Non-pigmented ciliary epithelial cell (primary cell): ENCODE results near the gene TMTC1.
A peak's percentile ranks its signal among the peaks of the same experiment; 100 is the strongest.
"Not testable (repeated sequence)": the region's sequence is repeated elsewhere in the genome, so short reads cannot be mapped to it uniquely, and the experiment has no call there.

Experiments
- DNase-seq: peaks from one replicate; pipeline ENCODE4 v3.0.0-alpha.2; 2010; ENCODE audit warnings: low read depth

TMTC1 gene

GRCh38 chr12:29783773-29784666, at the start of gene TMTC1:
Gene TMTC1 (minus strand): TSS chr12:29783942. CDS start chr12:29783751, 191 bp downstream.
- no peak for DNase-seq

GRCh38 chr12:29831173-29831572, 47.4 kb upstream of the TMTC1 start:
- DNase-seq = no peak

GRCh38 chr12:29830391-29830790, 46.6 kb upstream of the TMTC1 start:
- no peak for DNase-seq

GRCh38 chr12:29818916-29819623, 35.3 kb upstream of the TMTC1 start:
- DNase-seq = no peak

GRCh38 chr12:29816874-29817725, 33.4 kb upstream of the TMTC1 start:
- DNase-seq = no peak

- not testable (repeated sequence) for DNase-seq
Measured at GRCh38 chr12:29809616-29810361, 26.0 kb upstream of the TMTC1 start.

- no peak for DNase-seq
Measured at GRCh38 chr12:29807129-29807528, 23.4 kb upstream of the TMTC1 start.

GRCh38 chr12:29804019-29804418, 20.3 kb upstream of the TMTC1 start:
- DNase-seq = no peak

- DNase-seq = no peak
Measured at GRCh38 chr12:29799591-29799990, 15.8 kb upstream of the TMTC1 start.

GRCh38 chr12:29797565-29798355, 14.0 kb upstream of the TMTC1 start:
- no peak for DNase-seq

- peak; percentile 78 for DNase-seq
Measured at GRCh38 chr12:29796823-29797263, 13.1 kb upstream of the TMTC1 start.

- no peak for DNase-seq
Measured at GRCh38 chr12:29795715-29796114, 12.0 kb upstream of the TMTC1 start.

GRCh38 chr12:29794862-29795261, 11.1 kb upstream of the TMTC1 start:
- DNase-seq = no peak

- DNase-seq = no peak
Measured at GRCh38 chr12:29792853-29793252, 9.1 kb upstream of the TMTC1 start.

- no peak for DNase-seq
Measured at GRCh38 chr12:29792132-29792531, 8.4 kb upstream of the TMTC1 start.

- DNase-seq = no peak
Measured at GRCh38 chr12:29782871-29783772, 620 bp downstream of the TMTC1 start.

GRCh38 chr12:29782285-29782870, 1.4 kb downstream of the TMTC1 start:
- DNase-seq = peak; percentile 42

GRCh38 chr12:29781705-29782266, 2.0 kb downstream of the TMTC1 start:
- DNase-seq = no peak

GRCh38 chr12:29781188-29781587, 2.6 kb downstream of the TMTC1 start:
- no peak for DNase-seq
